ENCODE measurements around the gene RSKR.
A peak's percentile ranks its signal among the peaks of the same experiment; 100 is the strongest.
"Not testable (repeated sequence)": the region's sequence is repeated elsewhere in the genome, so short reads cannot be mapped to it uniquely, and the experiment has no call there.

Gene RSKR, protein sequence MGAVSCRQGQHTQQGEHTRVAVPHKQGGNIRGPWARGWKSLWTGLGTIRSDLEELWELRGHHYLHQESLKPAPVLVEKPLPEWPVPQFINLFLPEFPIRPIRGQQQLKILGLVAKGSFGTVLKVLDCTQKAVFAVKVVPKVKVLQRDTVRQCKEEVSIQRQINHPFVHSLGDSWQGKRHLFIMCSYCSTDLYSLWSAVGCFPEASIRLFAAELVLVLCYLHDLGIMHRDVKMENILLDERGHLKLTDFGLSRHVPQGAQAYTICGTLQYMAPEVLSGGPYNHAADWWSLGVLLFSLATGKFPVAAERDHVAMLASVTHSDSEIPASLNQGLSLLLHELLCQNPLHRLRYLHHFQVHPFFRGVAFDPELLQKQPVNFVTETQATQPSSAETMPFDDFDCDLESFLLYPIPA

DNA sequence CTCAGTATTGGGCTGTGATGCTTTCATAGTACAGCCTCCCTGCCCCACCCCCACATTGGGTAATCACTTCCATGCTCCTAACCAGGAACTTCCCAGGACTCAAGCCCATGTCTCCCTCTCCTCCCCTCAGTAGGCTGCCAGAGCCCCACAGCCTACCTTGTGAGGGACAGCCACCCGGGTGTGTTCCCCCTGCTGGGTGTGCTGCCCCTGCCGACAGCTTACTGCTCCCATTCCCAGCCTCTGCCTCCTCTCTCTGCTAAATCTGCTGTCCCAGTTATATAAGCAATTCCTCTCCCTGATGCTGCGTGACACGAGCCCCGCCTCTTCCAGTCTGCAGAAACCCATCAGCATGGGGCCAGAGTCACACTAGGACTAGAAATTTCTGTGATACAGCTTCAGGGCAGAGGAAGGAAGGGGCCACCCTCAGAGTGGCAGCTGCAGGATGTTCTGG is at the start of gene RSKR:
TSS of gene RSKR (minus strand) at position 255 of the 451 bp plus-strand sequence. CDS start at position 231, 24 bp downstream.
- no peak for DNase-seq (ENCODE audit: low read depth)

DNA sequence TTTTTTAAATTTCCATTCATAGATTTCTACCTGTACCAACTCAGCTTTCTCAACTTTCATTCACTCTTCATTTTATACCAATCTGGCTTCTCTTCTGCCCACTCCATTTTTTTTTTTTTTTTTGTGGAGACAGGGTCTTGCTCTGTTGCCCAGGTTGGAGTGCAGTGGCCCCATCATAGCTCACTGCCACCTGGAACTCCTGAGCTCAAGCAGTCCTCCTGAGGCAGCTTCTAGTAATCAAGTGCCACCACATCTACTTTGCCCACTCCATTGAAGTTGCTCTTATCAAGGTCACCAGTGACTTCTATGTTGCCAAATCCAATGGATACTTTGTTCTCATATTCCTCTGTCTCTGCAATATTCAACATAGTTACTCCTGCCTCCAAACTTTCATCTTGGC is 49.7 kb upstream of the RSKR start:
- no peak for DNase-seq (ENCODE audit: low read depth)

DNA sequence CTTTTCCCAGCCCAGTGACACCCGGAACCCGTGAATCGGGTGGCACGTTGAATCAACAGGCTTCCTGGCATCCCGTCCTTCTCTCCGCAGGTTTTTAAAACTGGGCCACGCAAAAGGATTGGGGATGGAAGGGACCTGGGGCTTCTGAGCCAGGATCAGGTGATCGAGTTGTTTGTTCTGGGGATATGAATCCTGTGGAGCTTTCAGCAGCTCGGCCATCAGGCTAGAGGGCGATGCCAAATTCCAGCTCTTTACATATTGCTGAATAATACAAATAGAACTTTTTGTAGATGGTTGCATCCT is 48.5 kb upstream of the RSKR start:
- DNase-seq (ENCODE audit: low read depth) = no peak

DNA sequence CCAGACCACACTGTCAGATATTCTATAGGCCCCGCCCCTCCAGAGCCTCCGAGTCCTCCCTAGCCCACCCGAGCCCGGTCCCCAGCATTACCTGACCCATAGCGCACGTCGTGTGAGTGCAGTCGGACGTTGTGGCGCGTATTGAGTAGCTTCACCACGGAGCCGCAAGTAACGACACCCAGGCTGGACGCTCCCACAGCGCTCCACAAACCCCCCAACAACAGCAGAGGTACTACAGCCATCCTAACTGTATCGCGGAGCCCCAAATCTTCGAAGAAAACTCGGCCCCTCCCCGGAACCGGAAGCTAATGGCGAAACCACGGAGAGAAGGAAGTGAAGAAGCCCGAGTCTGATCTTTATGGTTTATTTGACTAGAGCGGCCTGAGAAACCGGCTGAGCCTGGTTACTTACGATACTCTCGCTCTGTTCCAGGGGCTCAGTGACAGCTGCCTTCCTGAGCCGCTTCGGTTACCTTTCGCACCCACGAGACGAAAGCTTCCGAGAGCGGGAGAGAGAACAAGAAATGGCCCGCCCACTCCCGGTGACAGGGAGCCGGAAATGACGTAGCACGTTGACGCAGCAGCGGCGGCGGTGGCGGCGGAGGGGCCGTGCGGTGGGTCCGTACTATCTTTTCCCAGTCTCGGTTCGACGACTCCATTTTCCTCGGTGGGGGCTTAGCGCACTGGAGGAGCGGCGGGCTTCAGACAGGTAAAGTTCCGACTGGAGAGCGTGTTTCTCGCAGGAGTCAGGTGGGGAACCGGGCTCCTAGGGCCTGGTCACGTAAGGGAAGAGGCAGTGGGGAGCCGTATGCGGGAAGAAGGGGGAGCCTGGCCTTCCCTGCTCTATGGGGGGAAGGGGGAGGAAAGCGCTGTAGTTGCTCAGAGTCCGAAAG is 47.9 kb upstream of the RSKR start, which contains the start of the genes SDF2 and SUPT6H:
TSS of gene SDF2 (minus strand) at position 272 of the 892 bp plus-strand sequence. CDS start at position 242, 30 bp downstream.
TSS of gene SUPT6H (plus strand) at position 571 of the 892 bp plus-strand sequence. CDS start 11,197 bp downstream, outside the sequence.
- DNase-seq (ENCODE audit: low read depth) = peak; percentile 89

DNA sequence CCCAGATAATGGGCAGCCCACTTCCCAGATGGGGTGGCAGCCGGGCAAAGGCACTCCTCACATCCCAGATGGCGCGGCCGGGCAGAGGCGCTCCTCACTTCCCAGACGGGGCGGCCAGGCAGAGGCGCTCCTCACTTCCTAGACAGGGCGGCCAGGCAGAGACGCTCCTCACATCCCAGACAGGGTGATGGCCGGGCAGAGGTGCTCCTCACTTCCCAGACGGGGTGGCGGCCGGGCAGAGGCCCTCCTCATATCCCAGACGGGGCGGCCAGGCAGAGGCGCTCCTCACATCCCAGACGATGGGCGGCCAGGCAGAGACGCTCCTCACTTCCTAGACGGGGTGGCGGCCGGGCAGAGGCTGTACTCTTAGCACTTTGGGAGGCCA is 45.5 kb upstream of the RSKR start:
- not testable (repeated sequence) for DNase-seq (ENCODE audit: low read depth)

DNA sequence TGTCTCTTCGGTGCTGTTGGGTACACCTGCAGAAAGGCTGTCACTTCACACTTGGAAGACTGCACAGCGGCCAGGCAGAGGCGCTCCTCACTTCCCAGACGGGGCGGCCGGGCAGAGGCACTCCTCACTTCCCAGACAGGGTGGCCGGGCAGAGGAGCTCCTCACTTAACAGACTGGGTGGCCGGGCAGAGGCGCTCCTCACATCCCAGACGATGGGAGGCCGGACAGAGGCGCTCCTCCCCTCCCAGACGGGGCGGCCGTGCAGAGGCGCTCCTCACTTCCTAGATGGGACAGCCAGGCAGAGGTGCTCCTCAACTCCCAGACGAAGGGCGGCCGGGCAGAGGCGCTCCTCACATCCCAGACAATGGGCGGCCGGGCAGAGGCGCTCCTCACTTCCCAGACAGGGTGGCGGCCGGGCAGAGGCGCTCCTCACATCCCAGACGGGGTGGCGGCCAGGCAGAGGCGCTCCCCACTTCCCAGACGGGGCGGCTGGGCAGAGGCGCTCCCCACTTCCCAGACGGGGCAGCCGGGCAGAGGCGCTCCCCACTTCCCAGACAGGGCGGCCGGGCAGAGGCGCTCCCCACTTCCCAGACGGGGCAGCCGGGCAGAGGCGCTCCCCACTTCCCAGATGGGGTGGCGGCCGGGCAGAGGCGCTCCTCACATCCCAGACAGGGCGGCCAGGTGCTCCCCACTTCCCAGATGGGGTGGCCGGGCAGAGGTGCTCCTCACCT is 44.9 kb upstream of the RSKR start:
- not testable (repeated sequence) for DNase-seq (ENCODE audit: low read depth)

DNA sequence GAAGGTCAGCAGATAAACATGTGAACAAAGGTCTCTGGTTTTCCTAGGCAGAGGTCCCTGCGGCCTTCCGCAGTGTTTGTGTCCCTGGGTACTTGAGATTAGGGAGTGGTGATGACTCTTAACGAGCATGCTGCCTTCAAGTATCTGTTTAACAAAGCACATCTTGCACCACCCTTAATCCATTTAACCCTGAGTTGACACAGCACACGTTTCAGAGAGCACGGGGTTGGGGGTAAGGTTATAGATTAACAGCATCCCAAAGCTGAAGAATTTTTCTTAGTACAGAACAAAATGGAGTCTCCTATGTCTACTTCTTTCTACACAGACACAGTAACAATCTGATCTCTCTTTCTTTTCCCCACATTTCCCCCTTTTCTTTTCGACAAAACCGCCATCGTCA is 44.4 kb upstream of the RSKR start:
- DNase-seq (ENCODE audit: low read depth) = not testable (repeated sequence)

DNA sequence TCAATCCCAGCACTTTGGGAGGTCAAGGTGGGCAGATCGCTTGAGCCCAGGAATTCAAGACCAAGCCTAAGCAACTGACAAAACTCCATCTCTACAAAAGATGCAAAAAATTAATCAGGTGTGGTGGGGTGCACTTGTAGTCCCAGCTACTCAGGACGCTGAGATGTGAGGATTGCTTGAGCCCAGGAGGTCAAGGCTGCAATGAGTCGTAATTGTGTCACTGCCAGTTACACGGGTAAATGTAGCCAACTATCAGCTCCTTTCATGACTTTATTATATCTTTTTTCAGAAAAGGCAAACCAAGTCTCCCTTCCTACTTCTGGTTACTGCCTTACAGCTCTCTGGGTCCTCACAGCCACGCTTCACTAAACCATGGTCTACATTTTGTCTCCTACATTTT is 43.8 kb upstream of the RSKR start:
- DNase-seq (ENCODE audit: low read depth) = no peak

DNA sequence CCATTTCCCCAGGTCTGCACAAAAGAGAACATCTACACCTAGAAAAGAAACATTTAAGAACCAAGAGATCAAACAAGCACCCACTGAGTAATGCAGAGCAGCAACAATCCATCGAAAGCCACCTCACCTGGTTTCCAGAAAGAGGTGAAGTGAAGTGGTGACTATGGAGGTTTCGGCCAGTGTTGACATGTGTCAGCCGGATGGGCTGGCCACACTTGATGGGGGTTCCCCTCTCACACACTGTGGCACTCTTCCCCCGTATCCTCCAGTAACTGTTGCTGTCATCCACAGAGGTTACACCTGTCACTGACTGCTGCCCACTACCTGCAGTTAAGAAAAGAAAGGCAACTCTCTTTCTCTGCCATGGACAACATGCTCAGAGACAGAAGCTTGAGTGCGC is 41.2 kb upstream of the RSKR start:
- no peak for DNase-seq (ENCODE audit: low read depth)

DNA sequence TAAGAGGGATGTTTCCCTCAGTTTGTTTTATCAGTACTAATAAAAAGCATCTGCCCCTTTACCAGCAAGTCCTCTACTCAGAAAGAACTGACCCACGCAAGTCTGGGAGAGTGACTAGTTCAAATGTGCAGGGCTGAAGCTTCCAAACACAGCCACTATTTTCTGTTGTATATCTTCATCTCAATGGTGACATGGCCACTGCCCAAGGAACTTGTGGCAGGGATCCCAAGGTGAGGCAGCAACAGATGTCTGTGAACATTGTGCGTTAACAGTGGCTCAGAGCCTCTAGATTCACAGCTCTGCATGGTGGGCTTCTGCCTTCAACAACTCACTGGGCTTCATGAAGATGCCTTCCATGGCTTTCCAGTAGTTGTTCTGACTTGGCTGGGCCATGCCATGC is 34.7 kb upstream of the RSKR start:
- no peak for DNase-seq (ENCODE audit: low read depth)

DNA sequence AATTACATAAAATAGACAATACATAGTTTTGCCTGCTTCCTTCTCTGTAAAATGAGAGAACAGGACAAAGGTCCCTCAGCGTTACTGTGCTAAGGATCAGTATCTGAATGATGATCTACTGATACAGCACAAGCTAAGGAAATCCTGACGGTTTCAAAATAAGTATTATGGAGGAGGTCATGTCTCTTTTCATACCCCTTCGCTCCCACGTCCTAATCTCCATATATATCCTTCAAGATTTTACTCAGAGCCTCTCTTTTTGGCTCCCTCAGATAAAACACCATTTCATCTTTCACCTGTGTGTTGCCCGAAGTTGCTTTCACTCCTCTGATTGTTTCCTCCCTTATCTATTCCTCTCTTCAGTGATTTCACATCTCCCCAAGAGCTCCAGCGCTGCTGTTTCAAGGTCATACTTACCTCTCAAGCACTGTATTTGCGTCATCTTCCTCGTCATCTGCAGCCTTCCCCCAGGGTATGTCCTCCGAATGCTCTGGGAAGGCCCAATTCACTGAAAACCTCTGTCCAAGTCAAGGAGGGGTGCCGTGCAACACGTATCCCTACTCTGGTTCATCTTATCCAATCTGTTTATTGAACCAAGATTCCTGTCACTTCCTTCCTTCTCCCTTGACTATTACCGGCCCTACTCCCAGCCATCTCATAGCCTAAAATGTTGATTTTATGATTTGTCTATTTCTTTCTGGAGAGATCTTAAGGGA is 32.2 kb upstream of the RSKR start:
- no peak for DNase-seq (ENCODE audit: low read depth)

DNA sequence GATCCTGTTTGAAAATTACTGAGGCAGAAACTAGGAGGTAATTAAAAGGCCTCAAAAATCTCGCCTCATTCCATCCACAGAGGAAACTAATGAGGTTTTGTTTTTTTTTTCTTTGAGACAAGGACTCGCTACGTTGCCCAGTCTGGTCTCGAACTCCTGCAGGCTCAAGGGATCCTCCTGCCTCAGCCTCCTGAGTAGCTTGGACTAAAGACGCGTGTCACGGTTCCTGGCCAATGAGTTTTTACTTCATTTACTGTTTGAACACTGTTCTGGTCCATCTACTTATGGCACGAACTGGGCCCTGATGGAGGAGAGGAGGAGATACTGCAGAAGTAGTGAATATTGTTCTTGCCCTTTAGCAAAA is 31.6 kb upstream of the RSKR start:
- no peak for DNase-seq (ENCODE audit: low read depth)

DNA sequence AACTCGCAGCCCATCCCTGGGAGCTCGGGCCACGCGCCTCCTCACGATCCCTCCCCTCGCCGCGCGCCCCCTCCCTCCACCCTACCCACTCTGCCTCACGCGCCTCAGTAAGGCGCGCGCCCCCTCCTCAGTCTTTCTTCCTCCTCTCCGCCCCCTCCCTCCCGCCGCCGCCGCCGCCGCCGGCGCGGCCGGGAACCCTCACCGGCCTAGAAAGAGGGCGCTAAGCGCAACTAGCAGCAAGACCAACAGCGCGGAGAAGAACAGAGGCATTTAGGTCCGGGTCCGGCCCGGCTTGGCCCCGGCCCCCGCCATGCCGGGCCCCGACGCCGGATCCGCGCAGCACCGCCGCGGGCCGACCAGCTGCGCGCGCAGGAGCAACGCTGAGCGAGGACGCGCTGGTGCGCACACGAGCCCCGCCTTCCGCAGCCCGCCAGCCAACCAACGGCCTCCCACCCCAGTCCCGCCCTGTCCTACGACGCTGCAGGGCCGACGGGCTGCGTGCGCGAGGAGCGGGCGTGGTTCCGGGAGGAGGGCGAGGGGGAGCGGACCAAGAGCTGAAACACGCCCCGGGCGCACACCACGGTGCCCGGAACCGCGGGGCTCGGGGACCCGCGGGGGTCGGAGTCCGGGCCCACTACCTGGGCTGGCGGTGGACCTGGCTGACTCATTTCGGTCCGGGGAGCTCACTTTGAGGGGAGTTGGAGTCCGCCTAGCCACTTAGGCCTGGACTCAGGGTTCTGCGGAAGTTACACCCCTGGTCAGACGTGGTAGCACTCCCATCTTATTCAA is 31.0 kb upstream of the RSKR start, which contains the start of gene BLTP2:
TSS of gene BLTP2 (minus strand) at position 372 of the 789 bp plus-strand sequence. CDS start at position 270, 102 bp downstream.
- DNase-seq (ENCODE audit: low read depth) = peak; percentile 95

DNA sequence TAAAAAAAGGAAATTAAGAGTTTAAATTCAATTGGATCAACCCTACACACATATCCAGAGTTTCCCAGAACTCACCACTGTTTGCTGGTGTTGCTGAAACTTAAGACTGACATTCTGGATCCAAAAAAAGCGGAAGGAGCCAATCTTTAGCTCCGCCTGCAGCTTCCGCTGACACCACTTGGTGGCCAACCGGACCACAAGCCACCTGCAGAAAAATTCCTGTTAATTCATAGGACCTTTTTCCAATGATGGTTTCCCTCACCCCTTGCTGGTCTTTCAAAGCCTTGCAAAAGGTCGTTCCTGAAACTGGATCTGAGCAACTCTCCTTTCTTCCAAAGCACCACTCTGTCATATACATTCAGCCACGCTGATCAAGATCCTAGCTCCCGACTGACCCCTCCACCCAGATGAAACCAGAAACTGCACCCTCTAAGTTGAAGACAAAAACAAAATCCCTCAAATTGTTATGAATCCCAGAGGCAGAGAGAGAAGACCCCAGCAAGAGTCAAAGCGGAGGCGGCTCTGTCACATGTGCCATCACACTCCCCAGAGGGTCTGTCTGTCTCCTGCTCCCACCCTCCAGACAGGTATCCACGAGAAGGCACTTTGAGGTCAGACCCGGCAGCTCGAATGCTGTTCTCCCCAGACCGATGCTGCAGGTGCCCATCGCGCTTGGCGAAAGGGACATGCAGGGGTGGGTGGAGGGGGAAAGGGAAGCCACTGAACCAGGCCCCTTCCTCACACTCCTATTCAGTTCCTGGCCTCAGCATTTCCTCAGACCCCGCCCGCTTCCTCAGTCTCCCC is 30.2 kb upstream of the RSKR start:
- DNase-seq (ENCODE audit: low read depth) = no peak

DNA sequence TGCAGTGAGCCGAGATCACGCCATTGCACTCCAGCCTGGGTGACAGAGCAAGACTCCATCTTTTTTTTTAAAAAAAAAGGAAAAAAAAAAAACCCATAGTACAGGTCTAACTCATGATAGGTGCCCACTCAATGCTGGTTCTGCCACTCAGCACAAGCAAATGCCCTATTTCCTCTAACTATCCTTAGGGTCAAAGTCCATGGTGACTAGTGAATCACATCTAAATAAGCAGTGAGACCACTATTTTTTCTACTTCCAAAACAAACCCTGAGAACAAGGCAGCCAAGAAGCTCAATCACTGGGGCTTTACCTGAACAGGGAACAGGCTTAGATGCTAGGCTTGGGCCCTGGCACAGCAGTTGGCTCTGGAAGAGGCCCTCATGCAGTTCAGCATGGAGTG is 27.6 kb upstream of the RSKR start:
- DNase-seq (ENCODE audit: low read depth) = no peak

DNA sequence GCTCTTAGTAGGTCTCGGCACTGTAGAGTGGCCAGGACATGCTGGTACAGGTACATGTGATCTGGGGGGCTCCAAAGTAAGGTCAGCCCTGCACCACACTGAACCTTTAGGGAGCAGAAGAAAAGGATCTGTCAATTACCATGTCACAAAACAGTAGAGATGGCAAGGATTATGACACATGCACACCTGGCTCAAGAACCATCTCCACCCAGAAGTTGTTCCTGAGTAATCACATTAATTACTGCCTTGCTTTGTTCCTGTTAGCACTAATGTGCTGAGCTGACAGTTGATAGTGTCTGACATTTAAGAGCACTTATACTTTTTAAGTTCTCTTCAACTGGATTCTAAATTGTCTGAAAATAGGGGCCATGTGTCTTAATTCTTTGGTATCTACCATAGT is 21.5 kb upstream of the RSKR start:
- DNase-seq (ENCODE audit: low read depth) = no peak

DNA sequence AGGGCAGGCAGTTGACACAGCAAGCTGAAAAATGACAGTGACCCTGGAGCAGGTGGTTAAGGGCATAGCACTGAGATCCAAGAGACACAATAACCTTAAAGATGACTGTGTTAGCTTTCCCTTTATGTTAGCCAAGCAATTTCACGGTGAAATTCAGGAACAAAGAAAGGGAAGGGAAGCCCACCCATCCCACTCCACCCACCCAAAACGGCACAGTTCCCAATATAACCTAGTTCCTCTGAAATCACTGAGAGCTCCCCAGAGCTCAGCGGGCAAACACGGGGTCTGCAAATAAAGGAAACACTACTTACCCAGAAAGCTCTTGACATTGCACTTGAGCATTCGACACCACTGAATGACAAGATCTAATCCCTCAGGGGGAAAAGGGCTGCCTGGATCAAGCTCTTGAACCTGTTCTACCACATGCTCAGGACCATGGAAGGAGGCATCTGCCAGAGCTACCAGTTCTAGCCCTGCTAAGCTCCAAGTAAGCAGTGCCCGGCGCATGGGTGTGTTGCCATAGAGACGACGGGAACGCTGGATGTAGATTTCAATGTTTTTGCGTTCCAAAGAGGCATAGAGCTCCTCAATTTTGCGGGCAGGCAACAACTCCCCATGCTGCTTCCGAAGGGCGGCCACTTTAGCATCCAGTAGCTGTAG is 20.4 kb upstream of the RSKR start:
- DNase-seq (ENCODE audit: low read depth) = no peak

DNA sequence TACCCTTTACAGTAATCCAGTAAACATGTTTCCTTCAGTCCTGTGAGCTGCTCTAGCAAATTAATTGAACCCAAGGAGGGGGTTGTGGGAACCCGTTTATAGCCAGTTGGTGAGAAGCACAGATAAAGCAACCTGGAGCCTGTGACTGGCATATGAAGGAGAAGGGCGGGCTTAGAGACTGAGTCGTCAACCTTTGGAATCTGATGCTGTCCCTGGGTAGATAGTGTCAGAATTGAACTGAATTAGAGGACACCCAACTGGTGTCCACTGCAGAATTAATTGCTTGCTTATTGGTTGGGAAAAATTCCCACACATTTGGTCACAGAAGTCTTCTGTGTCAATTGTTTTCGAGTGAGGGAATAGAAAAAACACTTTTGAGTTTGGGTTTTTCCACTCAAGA is 12.8 kb upstream of the RSKR start:
- no peak for DNase-seq (ENCODE audit: low read depth)

DNA sequence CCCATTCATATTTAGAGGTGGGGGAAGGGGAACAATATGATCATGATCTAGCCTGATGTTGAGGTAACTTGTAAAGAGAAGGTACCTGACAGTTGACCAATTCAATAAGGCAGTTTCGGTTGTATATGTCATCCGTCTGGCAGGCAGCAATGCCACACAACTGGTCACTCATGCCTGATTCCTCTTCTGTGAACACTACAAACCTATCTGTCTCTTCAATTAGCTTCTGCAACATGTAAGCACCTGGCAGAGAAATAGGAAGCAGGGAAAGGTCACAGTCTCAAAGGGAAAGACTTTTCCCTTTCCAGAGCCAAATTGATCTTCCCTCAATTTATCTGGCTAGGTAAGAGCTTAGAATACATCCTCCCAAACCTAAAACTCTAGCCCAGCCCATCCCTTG is 10.2 kb upstream of the RSKR start:
- no peak for DNase-seq (ENCODE audit: low read depth)

Measured in activated T-helper 1 cell treated with Interleukin-2 at 50 U/mL for 16 hours (primary cell).